T-helper 22 cell (primary cell): ENCODE data around the gene PLPPR1.
"Not testable (repeated sequence)": the region's sequence is repeated elsewhere in the genome, so short reads cannot be mapped to it uniquely, and the experiment has no call there.

Experiments used
- DNase-seq: peaks from one replicate; pipeline ENCODE4 v3.0.0-alpha.2; 2020; ENCODE audit warnings: low read depth

The PLPPR1 gene

DNA sequence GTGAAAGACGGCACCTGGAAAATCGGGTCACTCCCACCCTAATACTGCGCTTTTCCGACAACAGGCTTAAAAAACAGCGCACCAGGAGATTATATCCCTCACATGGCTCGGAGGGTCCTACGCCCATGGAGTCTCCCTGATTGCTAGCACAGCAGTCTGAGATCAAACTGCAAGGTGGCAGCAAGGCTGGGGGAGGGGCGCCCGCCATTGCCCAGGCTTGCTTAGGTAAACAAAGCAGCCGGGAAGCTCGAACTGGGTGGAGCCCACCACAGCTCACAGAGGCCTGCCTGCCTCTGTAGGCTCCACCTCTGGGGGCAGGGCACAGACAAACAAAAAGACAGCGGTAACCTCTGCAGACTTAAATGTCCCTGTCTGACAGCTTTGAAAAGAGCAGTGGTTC lies 262.5 kb downstream of the PLPPR1 start:
- DNase-seq, result not testable (repeated sequence)

GRCh38 chr9:101299901-101300300 lies 271.4 kb downstream of the PLPPR1 start:
- no peak for DNase-seq

DNA sequence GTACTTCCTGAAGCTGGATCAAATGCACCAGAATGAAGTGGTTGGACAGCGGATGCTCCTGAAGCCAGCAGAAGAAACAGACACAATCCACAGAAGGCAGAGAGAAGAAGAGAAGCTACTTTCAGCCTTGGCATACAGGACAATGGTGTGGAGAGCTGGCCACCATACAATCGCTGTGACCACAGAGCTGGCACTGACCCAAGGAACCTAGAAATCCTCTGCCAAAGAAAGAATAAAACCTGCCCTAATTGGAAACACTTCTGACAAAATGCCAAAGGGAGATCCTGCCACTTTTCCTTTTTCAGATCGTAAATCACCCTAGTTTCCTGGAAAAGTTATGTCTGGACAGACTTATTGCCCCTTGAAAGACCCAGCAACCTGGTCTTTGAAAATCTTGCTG lies 278.5 kb downstream of the PLPPR1 start:
- no peak for DNase-seq

- no peak for DNase-seq
These were observed 279.1 kb downstream of the PLPPR1 start for GRCh38 chr9:101307524-101308213.

DNA sequence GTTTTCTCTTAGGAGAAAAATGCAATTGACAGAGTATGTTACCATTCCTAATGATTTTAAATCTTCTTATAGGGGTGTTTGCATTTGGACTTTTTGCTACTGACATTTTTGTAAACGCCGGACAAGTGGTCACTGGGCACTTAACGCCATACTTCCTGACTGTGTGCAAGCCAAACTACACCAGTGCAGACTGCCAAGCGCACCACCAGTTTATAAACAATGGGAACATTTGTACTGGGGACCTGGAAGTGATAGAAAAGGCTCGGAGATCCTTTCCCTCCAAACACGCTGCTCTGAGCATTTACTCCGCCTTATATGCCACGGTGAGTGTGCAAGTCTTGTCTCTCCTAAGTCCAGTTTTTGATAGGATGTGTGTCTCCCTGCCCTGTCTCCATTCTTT lies 280.6 kb downstream of the PLPPR1 start:
- no peak for DNase-seq

- no peak for DNase-seq
These were observed 282.7 kb downstream of the PLPPR1 start for GRCh38 chr9:101311191-101311590.

DNA sequence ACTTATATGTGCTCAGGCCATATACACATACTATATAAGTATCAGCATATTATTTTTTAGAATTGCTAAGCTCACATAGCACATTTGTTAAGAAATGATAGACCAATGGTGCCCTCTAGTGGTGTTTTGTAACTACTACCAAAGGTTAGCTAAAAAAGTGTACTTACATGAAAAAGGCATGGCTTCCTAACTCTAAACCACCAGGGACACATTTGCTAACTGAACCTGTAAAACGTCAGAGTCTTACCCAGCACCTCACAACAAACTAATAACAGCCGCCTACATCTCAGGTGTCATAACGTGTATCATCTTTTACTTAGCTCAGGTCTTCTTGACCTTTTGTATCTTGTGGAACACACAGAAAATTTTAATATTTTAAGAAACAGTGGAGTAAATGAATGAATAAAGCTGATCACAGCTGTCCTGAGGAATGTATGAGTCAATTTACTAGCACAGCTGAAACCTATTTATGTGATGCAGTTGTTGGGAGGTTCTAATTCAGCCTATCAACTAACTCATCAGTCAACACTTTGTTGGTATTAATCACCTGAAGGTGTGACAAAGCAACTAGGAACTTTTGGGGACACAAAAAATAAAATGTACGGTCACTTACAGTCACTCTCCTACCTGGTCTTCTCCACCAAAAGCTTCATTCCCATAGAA lies 283.4 kb downstream of the PLPPR1 start:
- no peak for DNase-seq

- DNase-seq, result no peak
These were observed 284.1 kb downstream of the PLPPR1 start for GRCh38 chr9:101312661-101313060.

GRCh38 chr9:101315112-101315450 lies 286.6 kb downstream of the PLPPR1 start:
- DNase-seq, result no peak

- no peak for DNase-seq
These were observed 289.2 kb downstream of the PLPPR1 start for GRCh38 chr9:101317735-101318134.

DNA sequence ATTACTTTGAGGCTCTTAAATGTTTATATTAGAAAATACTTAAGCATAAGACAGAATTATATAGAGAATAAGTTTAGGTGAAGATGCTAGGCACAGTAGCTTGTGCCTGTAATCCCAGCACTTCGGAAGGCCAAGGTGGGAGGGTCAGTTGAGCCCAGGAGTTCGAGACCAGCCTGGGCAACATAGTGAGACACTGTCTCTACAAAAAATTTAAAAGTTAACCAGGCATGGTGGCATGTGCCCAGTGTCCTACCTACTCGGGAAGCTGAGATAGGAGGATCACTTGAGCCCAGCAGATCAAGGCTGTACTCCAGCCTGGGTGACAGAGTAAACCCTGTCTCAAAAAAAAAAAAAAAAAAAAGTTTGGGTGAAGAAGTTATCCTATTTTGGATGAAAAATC lies 294.6 kb downstream of the PLPPR1 start:
- DNase-seq, result no peak

GRCh38 chr9:101324245-101324804 lies 295.8 kb downstream of the PLPPR1 start:
- no peak for DNase-seq

GRCh38 chr9:101325053-101325452 lies 296.5 kb downstream of the PLPPR1 start:
- no peak for DNase-seq

- DNase-seq, result no peak
These were observed 297.5 kb downstream of the PLPPR1 start for GRCh38 chr9:101326035-101326434.

DNA sequence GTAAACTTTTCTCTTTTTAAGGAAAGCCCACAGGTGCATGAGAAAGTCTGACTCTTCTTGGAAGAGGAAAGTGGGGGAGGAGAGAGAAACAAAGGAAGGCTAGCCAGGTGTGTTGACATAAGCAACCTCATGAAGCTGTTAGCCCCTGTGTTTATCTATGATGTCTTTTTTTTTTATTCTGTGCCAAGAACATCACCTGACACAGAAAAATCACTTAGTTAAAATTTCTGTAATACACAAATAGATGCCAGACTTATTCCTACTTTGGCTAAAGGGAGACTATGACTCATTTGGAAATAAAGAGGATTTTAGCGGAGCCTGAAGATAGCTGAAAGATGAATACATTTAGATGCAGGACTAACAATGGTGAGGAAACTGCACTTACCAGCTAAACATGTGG lies 298.0 kb downstream of the PLPPR1 start:
- DNase-seq, result no peak

DNA sequence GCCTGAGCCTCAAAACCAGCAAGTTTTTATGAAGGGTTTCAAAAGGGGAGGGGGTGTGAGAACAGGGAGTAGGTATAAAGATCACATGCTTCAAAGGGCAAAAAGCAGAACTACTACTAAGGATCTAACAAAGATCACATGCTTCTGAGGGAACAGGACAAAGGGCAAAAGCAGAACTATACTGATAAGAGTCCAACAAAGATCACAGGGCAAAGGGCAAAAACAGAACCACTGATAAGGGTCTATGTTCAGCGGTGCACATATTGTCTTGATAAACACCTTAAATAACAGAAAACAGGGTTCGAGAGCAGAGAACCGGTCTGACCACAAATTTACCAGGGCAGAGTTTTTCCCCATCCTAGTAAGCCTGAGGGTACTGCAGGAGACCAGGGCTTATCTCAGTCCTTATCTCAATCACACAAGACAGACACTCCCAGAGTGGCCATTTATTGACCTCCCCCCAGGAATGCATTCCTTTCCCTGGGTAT lies 298.9 kb downstream of the PLPPR1 start:
- DNase-seq, result not testable (repeated sequence)

GRCh38 chr9:101332362-101332761 lies 303.8 kb downstream of the PLPPR1 start:
- DNase-seq, result no peak

DNA sequence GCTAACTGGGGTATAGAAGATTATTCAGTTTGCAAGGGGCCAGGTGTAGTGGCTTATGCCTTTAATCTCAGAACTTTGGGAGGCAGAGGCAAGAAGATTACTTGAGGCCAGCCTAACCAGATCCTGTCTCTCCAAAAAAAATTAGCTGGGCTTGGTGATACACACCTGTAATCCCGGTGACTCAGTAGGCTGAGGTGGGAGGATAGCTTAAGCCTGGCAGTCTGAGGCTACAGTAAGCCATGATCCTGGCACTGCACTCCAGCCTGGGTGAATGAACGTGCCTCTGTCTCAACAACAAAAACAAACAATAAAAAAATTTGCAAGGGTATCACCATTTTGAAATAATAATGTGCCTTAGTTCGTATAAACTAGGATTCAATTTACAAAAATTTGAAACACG lies 305.0 kb downstream of the PLPPR1 start:
- no peak for DNase-seq

DNA sequence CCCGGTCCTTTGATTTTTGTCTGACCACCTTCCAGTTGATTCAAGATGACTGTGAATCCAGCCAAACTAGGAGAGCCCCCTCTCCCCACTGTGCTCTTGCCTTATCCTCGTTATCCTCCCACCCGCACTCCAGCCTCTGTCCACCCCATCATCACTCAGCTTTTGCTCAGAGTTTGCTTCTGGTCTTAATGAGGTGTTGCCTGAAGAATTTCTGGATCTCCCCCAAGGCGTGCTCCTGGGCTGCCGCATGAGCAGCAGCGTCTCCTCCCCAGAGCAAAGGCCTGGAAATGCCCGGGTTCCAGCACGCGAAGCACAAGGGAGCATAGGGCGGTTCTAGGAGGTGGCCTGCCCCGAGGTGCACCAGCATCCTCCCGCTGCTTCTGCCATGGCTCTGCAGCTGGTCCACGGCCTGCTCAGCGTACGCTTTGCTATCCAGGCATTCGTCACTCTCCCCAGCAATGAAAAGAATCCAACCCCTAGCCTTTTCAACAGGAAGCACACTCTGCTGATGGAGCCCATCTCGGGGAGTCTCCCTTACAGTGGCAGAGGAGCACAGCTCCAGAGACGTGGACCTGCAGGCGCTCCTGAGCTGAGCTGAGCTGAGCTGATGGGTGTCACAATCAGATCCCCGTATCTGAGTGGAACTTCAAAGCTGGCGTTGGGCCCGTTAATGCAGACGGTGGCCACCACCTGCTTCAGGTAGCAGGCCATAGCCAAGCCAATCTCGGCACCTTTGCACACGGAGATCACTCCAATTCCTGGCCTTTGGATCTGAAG lies 305.6 kb downstream of the PLPPR1 start:
- no peak for DNase-seq

- DNase-seq, result no peak
These were observed 307.6 kb downstream of the PLPPR1 start for GRCh38 chr9:101336091-101336490.

- no peak for DNase-seq
These were observed 308.7 kb downstream of the PLPPR1 start for GRCh38 chr9:101337237-101337636.

- no peak for DNase-seq
These were observed 313.4 kb downstream of the PLPPR1 start for GRCh38 chr9:101341958-101342357.

- no peak for DNase-seq
These were observed 314.1 kb downstream of the PLPPR1 start for GRCh38 chr9:101342595-101342994.
